Brain microvascular endothelial cell (primary cell): Measurements from ENCODE around the gene CTU2.

Source experiments
- DNase-seq: peaks from one replicate; pipeline ENCODE4 v3.0.0-alpha.2; 2020
- H3K27ac ChIP-seq: fragments of 250-450 bp; sonication (Bioruptor Pico); 2 replicates; pipeline ENCODE4 v1.5.1; 2020; ENCODE audit warnings: mild to moderate bottlenecking, moderate library complexity
- H3K27me3 ChIP-seq: fragments of 250-450 bp; sonication (Bioruptor Pico); replicated peaks from 2 replicates; pipeline ENCODE4 v1.5.1; 2020; ENCODE audit warnings: mild to moderate bottlenecking
- H3K36me3 ChIP-seq: fragments of 250-450 bp; sonication (Bioruptor Pico); replicated peaks from 2 replicates; pipeline ENCODE4 v1.5.1; 2020; ENCODE audit warnings: mild to moderate bottlenecking
- H3K4me3 ChIP-seq: 2 replicates; pipeline ENCODE4 v1.5.1; 2011; ENCODE audit warnings: low read depth, mild to moderate bottlenecking, control low read depth, low read length, moderate library complexity
- in situ Hi-C: cut with HindIII; loops from 2 replicates; pipeline ENCODE4 v1.10.0; 2017; ENCODE audit warnings: low sequenced_read_pairs, low pct_ligation_motif_present
- TF ChIP-seq, protein P1 (sequence below): IDR thresholded peaks from 2 replicates; pipeline ENCODE4 v1.5.1; 2011; ENCODE audit warnings: low read depth, mild to moderate bottlenecking, moderate library complexity, low read length, control low read depth, inconsistent platforms; ENCODE audit errors: missing control alignments

Gene CTU2

DNA sequence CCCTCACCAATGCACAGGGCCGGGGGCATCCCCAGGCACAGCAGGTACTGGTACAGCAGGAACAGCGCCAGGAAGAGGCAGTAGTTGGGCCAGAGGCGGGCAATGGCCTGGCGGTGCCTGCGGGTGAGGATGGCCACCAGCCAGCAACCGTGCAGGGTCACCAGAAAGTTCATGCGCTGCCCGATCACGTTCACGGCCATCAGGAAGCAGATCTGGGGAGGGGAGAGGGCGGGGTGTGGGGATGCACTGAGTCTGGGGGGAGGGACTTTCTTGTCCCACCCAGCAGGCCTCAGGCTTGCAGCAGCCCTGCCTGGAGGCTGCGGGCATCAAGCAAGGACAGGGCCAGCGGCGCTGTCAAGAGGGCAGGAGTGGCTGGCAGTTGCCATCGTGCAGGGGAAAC, 25.4 kb downstream of the CTU2 start:
- TF ChIP-seq, protein P1, sequence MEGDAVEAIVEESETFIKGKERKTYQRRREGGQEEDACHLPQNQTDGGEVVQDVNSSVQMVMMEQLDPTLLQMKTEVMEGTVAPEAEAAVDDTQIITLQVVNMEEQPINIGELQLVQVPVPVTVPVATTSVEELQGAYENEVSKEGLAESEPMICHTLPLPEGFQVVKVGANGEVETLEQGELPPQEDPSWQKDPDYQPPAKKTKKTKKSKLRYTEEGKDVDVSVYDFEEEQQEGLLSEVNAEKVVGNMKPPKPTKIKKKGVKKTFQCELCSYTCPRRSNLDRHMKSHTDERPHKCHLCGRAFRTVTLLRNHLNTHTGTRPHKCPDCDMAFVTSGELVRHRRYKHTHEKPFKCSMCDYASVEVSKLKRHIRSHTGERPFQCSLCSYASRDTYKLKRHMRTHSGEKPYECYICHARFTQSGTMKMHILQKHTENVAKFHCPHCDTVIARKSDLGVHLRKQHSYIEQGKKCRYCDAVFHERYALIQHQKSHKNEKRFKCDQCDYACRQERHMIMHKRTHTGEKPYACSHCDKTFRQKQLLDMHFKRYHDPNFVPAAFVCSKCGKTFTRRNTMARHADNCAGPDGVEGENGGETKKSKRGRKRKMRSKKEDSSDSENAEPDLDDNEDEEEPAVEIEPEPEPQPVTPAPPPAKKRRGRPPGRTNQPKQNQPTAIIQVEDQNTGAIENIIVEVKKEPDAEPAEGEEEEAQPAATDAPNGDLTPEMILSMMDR: no peak
- in situ Hi-C loops: no loop called here
- Histone ChIP-seq H3K27ac (no peak overlapping the region), H3K27me3 (no peaks in the 10 kb centered on the region), H3K4me3 (no peak overlapping the region), H3K36me3 (peaks cover 66% of the 10 kb centered on the region)
- DNase-seq: no peak

DNA sequence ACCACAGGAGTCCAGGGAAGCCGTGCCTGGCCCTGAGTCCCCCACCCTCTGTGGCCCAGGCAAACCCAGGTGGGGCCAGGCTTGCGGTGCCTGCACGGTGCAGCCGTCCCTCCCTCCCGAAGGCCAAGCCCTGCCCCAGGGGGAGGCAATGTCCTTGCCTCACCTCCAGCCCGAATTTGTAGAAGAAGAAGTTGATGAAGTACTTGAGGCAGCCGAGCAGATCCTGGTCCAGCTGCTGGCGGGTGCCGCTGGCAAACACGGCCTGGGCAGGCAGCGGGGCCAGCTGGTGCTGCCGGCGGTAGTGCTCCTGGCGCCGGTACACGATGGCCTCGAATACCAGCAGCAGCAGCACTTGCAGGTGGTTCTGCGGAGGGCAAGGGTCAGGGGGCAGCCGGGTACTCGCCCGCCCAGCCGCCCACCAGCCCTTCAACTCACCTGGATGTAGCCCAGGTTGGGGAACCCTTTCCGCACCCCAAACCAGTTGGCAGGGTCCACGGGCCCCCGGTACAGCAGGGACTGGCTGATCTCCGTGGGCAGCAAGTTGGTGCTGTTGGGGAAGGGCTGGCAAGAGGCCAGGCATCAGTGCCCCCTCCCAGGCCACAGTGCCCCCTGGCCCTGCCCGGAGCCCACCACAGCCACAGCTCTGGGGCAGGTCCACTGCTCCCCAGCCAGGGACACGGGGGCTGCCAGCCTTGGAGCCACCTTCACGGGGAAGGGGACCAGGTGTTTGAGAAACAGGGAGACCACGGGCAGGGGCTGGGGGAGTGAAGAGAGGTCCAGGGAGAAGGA, 26.1 kb downstream of the CTU2 start:
- in situ Hi-C loops: no loop called here
- Histone ChIP-seq H3K27me3 (no peaks in the 10 kb centered on the region), H3K36me3 (peaks cover 61% of the 10 kb centered on the region), H3K4me3 (no peak overlapping the region), H3K27ac (no peak overlapping the region)
- TF ChIP-seq, protein P1: no peak
- no peak for DNase-seq

DNA sequence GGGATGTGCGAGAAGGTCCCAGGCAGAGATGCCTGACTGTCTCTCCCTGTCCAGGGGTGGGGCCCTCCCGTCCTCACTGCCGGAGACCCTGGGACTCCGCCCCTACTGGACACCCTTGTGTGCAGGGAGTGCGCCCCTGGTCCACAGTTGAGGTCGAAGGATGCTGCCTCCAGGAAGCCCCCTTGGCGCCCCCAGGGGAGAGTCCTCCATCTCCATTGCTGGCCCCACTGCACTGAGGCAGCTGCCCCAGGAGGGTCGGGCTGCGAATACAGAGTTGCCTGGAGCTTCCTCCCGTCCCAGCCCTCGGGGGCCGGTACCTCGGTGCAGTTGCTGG, 26.6 kb downstream of the CTU2 start:
- Histone ChIP-seq H3K27ac (no peak overlapping the region), H3K27me3 (no peaks in the 10 kb centered on the region), H3K36me3 (peaks cover 62% of the 10 kb centered on the region), H3K4me3 (no peak overlapping the region)
- TF ChIP-seq, protein P1: no peak
- in situ Hi-C loops: no loop called here
- no peak for DNase-seq

DNA sequence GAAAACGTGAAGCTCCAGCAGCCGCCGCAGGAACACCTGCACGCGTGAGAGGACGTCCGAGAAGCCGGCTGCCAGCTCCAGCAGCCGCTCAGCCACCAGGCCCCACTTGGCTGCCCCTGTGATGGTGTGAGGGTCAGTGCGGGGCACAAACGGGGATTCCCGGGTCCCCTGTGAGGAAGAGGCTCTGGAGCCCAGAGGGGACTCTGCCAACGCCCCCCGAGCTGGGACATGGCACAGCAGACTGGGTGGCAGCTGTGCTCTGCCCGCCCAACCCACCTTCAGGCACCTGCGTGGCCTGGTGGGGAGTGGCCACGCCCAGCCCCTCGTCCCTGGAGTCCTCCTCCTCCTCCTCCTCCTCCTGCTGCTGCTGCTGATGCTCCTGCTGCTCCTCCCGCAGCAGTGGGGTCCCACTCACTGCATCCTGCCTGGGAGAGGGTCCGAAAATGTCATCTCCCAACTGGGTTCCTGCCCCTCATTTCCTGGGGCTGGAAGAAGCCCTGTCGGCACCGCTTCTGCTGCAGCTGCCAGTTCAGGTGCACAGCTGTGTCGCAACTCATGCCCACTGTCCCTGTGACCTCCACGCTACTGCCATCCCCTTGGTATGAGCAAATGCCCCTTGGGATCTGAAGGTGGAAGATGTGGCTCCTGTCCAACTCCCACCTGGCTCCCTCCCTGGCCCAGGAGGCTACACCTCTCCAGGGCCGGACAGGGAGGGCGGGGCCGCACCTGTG, 27.5 kb downstream of the CTU2 start:
- no peak overlapping the region for H3K4me3 ChIP-seq
- TF ChIP-seq, protein P1: no peak
- no peak for DNase-seq
- no peak overlapping the region for H3K27ac ChIP-seq
- in situ Hi-C loops: no loop called here
- H3K27me3 ChIP-seq: no peaks in the 10 kb centered on the region
- H3K36me3 ChIP-seq: peaks cover 66% of the 10 kb centered on the region

DNA sequence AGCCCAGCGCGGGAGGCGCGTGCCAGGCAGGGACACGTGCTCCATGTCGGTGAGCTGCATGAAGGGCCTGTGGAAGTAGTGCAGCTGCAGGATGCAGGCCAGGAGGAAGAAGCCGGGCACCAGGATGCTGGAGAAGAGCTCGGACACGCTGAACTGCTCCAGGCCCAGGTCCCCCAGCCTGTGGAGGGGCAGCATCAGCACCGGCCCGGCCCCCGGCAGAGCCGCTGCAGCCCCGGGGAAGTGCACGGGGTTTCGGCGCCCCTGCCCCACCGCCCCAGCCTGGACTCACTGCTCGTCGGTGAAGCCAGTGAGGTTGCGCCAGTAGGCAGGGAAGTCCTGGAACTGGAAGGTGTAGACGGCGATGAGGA, 28.0 kb downstream of the CTU2 start:
- Histone ChIP-seq H3K4me3 (no peak overlapping the region), H3K36me3 (peaks cover 66% of the 10 kb centered on the region), H3K27ac (no peak overlapping the region), H3K27me3 (no peaks in the 10 kb centered on the region)
- TF ChIP-seq, protein P1: no peak
- no peak for DNase-seq
- in situ Hi-C loops: no loop called here

DNA sequence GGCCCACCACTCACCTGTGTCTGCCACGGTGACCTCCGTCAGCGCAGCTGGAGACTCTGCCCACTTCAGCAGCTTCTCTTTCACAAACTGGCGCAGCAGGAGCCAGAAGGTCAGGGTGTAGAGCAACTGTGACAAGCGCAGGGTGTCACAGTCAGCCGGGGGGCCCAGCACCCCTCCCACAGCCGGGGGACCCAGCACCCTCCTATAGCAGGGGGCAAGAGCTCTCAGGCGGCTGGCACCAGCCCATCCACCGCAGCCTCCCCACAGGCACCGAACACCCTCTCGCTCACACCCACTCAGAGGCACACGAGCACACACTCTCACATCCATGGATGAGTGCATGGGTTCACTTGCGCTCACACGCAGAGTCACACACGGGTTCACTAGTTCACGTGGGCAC, 28.8 kb downstream of the CTU2 start:
- TF ChIP-seq, protein P1: no peak
- Histone ChIP-seq H3K4me3 (no peak overlapping the region), H3K27ac (no peak overlapping the region), H3K27me3 (no peaks in the 10 kb centered on the region), H3K36me3 (peaks cover 65% of the 10 kb centered on the region)
- in situ Hi-C loops: no loop called here
- no peak for DNase-seq
